HG03039 (cell line): Measurements from ENCODE around the gene ANKFN1.
"Not testable (repeated sequence)": the region's sequence is repeated elsewhere in the genome, so short reads cannot be mapped to it uniquely, and the experiment has no call there.

Experiments
- ATAC-seq: cut with Tn5 transposase; IDR thresholded peaks from one replicate; pipeline ENCODE4 v1.9.1; 2021; ENCODE audit warnings: mild to moderate bottlenecking, moderate library complexity; ENCODE audit not compliant: unreplicated experiment

ANKFN1 gene

GRCh38 chr17:56325313-56326000 lies 172.2 kb downstream of the ANKFN1 start:
- no peak for ATAC-seq

DNA sequence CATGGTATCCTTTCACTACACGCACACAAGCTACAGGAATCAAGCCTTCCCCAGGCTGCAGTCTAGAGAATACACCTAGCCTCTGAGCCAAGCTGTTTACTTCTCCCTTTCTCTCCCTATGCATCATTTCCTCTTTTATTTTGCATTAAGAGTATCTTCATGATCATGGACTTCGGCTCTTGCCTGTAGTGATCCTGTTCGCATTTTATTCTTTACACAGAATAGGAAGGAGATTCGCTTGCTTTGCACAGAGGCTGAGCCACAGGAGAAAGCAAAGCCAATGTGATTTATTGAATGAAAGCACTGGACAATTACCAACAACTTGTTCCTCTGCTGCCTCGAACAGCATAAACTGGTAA lies 172.7 kb downstream of the ANKFN1 start:
- no peak for ATAC-seq

DNA sequence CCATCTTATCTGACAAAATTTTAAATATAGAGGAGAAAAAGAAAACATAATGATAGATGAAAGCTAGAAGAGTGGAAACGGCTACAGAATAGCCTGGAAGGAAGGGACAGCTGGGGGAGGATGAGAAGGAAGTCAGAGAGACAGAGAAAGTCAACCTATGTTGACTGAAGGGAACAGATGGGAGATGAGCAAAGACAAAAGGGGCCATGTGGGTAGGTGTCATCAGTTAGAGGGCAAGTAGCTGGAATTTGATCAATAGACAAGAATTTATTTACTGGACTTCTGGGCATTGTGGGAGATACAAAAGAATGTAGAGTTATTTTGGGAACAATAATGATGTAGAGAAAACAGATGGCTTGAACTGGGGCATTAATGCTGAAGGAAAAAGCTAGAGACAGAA lies 194.4 kb downstream of the ANKFN1 start:
- ATAC-seq, result no peak

DNA sequence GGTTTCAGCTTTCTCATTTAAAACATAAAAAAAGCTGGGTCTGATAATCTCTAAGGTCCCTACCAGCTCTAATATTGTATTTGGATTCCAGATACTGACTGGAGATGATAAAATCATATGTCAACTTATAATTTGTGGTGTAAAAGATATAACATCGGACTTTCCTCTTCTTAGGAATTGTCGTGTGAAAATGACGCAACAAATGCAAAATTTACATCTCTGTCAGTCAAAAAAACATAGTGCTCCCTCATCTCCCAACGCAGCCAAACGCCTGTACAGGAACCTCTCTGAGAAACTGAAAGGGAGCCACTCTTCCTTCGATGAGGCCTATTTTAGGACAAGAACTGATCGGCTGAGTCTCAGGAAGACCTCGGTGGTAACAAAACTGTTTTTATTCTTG lies 197.3 kb downstream of the ANKFN1 start:
- ATAC-seq, result no peak

DNA sequence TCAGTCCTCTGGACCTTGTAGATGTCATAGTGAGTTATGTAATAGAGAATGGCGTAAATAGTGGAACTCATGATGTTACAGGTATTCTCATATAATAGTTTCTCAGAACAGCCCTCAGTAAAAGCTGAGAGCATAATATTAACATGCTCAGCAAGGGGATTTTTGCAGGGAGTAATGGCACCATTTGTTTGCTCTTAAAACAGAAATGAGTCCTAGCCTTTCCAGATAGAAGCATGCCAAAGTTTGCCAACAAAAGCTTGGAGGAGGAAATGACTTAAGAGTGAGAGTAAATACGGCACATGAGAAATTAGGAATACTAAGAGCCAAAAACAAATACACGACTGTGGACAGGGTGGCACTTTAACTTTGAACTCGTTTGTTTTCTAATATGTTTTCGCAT lies 198.4 kb downstream of the ANKFN1 start:
- ATAC-seq, result no peak

GRCh38 chr17:56358651-56359050 lies 205.4 kb downstream of the ANKFN1 start:
- no peak for ATAC-seq

- no peak for ATAC-seq
Observed at GRCh38 chr17:56359518-56359917, 206.2 kb downstream of the ANKFN1 start.

DNA sequence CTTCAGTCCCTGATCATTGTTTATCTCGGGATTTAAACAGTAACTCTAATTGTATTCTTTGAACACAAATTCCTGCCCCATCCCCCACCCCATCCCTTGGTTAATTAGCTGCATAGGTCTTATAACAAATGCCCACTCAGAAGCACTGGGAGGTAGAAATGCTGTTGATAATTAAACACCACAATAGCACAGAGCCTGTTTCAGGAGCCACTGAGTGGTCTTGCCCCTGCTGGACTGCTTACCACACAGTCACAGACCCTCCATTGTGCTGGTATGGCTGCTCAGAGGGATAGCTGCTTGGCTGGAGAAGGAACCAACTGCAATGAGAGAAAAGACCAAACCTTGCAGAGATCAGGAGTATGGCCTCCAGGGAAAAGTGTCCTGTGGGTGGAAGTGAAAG lies 214.1 kb downstream of the ANKFN1 start:
- no peak for ATAC-seq

- ATAC-seq, result no peak
Observed at GRCh38 chr17:56373981-56374833, 220.9 kb downstream of the ANKFN1 start.

DNA sequence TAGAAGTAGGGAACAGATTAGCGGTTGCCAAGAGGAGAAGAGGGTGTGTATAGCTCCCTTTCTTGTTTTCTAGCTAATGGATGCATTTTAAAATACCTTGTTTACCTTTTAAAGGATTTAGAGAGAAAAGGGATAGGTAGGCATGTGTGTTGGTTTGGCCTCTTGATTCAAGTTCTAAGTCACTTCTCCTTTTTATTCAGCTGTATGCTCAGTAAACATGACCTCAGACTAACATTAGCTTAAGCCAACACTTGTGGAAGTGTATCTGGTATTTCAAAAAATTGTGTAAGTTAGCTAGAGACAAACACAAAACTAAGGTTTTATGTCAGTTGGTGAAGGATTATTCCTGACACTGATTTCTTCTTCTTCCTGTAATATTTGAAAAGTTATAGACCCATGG lies 236.1 kb downstream of the ANKFN1 start:
- ATAC-seq, result no peak

GRCh38 chr17:56392321-56392720 lies 239.0 kb downstream of the ANKFN1 start:
- no peak for ATAC-seq

DNA sequence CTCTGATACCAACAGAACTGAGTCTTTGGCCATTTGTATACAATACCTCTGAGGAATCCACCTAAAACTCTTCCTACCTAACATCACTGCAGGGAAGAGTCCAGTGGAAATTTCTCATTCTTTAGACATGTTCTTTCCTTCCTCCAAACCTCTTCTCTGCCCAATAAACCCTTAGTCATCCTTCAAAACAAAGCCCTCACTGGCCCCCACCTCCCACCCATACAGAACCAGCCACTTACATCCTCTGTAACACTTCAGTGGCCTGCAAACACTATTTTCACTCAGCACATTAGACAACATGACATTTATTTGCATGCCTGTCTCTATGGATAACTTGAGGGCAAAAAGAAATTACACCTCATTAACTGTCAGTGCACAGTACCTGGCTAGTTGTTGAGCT lies 239.9 kb downstream of the ANKFN1 start:
- ATAC-seq, result no peak

- no peak for ATAC-seq
Observed at GRCh38 chr17:56395787-56396186, 242.5 kb downstream of the ANKFN1 start.

DNA sequence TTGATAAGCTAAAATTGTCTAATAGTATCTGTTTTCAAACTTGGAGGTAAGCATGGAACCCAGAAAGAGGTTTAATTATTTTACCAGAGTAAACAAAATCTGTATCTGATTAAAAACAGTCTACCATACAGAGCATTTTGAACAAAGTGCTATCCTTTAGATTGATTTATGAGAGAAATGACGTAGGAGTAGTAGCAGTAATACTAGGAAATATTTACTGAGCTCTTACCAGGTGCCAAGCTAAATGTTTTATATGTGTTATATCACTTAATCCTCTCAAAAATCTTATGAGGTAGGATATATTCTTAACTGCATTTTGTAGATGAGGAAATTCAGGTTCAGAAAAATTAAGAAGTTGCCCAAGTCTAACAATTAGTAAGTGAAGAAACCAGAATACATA lies 253.8 kb downstream of the ANKFN1 start:
- no peak for ATAC-seq

- ATAC-seq, result not testable (repeated sequence)
Observed at GRCh38 chr17:56412356-56412755, 259.1 kb downstream of the ANKFN1 start.

- ATAC-seq, result no peak
Observed at GRCh38 chr17:56416682-56417351, 263.5 kb downstream of the ANKFN1 start.

DNA sequence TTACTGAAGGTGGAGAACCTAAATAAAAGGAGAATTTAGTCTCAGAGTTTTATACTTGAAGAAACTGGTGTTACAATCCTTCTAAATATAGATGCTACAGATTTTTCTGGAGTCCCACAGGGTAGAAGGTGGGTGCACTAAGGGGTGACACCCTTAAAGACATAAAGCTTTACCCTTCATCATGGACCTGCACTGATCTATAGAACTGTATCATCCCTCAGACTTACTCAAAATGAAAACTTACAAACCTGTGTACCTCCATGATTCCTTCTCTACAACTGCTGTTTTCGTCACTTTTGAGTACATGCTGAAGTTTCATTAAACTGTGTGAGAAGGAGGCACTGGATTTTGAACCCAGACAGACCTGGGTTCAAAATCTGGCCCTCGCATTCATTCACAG lies 270.7 kb downstream of the ANKFN1 start:
- ATAC-seq, result peak; percentile 14

GRCh38 chr17:56424543-56425044 lies 271.3 kb downstream of the ANKFN1 start:
- peak; percentile 49 for ATAC-seq

- no peak for ATAC-seq
Observed at GRCh38 chr17:56425483-56425882, 272.2 kb downstream of the ANKFN1 start.

- no peak for ATAC-seq
Observed at GRCh38 chr17:56426901-56427300, 273.6 kb downstream of the ANKFN1 start.

DNA sequence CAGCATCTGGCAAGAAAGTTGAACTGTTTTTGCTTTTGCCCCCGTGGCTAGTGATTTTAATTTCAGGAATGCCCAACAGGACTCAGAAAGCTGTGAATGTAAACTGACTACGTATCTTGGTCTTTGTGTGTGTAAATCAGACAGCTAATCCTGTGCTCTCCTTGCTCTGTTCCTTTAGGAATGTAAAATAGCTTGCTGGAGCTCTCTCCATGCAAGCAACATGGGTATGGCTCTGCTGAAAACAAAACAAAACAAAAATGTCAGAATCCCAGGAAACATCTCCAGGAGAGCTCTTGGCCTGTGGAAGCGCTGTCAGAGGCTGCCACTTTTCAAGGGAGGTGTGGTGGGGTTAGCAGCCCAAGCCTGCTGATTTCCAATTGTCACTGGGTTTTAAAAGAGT lies 278.5 kb downstream of the ANKFN1 start:
- ATAC-seq, result no peak

DNA sequence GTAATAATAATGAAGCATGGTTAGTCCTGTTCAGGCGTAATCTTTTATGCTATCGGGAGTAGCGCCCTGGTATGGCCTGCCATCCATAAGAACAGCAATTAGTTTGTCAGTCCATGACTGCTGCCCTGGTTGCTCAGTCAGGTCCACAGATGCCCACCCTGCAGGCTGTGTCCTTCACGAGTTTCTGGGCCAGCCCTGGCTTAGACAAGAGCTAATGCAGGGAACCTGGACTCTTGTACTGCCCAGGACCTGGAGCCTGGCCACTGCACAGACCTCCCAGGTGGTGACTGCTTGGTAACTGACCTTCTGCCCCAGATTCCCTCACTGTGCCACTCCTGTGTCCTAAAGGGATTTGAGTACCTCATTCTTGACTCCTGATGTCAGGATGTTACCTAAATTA lies 279.2 kb downstream of the ANKFN1 start:
- no peak for ATAC-seq
